D721Med (cell line): ENCODE data around the gene ELF1.
"Not testable (repeated sequence)": the region's sequence is repeated elsewhere in the genome, so short reads cannot be mapped to it uniquely, and the experiment has no call there.

ENCODE experiments used
- DNase-seq: peaks from one replicate; pipeline ENCODE4 v3.0.0; 2011; ENCODE audit warnings: low spot score; ENCODE audit not compliant: insufficient read length
- FAIRE-seq: peaks from 2 replicates; lab custom pipeline; 2011; peaks lifted over from hg19 to GRCh38; lab: Jason Lieb, UNC
- TF ChIP-seq, protein P1 (sequence below): IDR thresholded peaks from 2 replicates; pipeline ENCODE4 v1.5.1; 2012; ENCODE audit warnings: mild to moderate bottlenecking, control low read depth; ENCODE audit not compliant: insufficient read depth; ENCODE audit errors: missing control alignments

The ELF1 gene

DNA sequence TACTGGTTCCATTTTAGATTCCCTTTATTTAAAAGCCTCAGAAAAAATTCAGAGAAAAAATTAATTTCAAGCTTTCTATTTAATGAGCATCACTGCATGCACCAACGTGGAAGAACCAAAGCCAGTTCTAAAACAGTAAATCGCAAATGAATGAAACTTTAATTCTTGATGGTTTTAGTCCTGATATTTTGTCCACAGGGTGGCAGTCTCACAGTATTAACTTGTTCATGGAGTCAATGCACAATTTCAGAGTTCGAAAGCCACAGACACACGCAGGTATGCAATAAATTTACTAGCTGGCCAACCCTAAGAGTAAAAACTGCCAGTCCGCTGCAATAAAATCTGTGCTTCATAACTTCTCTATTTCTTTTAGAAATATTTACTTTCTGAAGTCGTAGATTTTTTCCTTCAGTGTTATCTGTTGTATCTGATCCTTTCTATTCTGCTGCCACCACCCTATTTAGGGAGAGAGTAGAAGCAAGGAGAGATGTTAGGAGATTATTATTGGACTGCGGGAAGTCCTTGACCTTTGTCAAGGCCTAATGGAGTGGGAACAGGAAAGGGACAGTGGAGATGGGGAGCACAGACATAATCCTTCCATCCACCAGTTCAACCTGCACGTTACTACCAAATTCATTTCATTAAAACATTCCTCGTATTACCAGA, 35.2 kb upstream of the ELF1 start:
- no peak for DNase-seq

DNA sequence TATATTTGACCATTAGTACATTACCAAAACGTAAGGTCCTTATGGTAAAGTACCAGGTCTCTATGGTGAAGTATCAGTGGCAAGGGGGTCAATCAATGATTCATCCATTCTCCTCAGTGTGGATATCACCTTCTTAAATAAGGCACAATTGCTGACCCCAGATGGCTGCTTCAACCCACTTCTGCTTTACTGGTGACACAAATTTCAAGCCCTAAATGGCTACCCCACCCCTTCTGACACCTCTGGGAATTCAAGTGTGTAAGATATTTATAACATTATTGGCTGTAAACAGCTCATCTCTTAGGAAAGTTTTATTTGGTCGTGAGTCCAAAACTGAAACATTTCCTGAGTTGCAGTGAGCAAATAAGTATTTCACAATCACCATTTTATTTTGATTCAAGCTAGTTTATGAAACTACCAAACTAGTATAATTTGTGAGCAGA, 34.3 kb upstream of the ELF1 start:
- FAIRE-seq, result no peak
- no peak for DNase-seq
- TF ChIP-seq, protein P1, sequence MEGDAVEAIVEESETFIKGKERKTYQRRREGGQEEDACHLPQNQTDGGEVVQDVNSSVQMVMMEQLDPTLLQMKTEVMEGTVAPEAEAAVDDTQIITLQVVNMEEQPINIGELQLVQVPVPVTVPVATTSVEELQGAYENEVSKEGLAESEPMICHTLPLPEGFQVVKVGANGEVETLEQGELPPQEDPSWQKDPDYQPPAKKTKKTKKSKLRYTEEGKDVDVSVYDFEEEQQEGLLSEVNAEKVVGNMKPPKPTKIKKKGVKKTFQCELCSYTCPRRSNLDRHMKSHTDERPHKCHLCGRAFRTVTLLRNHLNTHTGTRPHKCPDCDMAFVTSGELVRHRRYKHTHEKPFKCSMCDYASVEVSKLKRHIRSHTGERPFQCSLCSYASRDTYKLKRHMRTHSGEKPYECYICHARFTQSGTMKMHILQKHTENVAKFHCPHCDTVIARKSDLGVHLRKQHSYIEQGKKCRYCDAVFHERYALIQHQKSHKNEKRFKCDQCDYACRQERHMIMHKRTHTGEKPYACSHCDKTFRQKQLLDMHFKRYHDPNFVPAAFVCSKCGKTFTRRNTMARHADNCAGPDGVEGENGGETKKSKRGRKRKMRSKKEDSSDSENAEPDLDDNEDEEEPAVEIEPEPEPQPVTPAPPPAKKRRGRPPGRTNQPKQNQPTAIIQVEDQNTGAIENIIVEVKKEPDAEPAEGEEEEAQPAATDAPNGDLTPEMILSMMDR, result no peak

More for the DNA sequence above, 35.2 kb upstream of the ELF1 start:
- no peak for FAIRE-seq
- TF ChIP-seq, protein P1, result peak; percentile 67

DNA sequence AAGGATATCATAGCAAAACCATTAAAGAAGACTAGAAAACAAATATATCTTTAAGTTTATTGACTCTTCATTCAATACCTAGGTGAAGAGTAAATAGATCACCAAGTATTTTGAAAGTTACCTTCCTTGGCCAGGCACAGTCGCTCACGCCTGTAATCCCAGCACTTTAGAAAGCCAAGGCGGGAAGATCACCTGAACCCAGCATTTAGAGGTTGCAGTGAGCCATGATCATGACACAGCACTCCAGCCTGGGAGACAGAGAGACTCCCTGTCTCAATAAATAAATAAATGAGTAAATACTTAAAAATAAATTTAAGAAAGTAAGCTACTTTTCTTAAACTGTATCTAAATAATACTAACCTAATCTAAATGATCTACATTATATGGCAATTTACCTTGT, 33.3 kb upstream of the ELF1 start:
- DNase-seq, result no peak
- TF ChIP-seq, protein P1, result no peak
- no peak for FAIRE-seq

DNA sequence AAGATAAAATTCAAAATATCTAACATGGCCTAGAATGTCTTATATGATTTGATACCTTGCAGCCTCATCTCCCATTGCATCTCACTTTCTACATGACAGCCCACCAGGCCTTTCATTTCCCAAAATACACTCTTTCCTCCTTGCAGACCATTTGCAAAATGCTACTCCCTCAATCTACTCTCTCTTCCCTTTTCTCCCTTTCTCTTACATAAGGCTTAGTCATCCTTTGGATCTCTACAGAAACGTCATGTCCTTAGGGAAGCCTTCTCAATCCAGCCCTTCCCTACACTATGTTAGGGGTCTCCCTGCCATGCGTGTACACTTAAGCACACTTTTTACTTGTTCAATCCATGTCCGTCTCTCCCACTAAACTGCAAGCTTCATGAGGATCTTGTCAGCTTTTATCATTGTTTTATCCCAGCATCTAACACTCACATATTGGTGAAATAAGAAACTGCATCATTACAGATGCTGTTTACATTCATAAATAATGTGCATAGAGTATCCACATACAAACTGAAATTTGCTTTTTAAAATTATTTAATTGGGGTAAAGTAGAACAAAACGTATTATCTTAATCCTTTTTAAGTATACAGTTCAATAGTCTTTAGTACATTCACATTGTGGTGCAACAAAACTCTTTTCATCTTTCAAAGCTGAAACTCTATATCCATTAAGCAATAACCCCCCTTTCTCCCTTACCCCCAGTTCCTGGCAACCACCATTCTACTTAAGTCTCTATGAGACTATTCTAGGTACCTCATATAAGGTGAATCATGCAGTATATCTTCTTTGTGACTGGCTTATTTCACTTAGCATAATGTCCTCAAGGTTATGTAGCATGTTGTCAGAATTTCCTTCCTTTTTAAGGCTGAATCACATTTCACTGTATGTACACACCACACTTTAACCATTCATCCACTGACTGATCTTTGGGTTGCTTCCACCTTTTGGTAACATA, 30.6 kb upstream of the ELF1 start:
- no peak for DNase-seq
- no peak for FAIRE-seq
- TF ChIP-seq, protein P1, result no peak

DNA sequence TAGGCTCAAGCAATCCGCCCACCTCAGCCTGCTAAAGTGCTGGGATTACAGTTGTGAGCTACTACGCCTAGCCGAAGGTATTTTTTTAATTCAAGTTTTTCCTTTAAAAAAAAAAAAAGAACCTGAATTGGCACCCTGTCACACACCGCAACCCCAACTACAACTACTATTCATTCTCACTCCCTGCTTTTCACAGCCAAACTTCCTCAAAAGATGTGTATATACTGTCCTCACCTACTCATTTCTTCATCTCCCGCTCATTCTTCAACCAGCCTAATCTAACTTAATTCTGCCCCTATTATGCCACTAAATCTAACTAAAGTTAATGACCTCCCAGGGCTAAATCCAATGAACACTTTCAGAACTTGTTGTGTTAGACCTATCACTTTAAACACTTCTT, 29.5 kb upstream of the ELF1 start:
- TF ChIP-seq, protein P1, result no peak
- FAIRE-seq, result no peak
- no peak for DNase-seq

DNA sequence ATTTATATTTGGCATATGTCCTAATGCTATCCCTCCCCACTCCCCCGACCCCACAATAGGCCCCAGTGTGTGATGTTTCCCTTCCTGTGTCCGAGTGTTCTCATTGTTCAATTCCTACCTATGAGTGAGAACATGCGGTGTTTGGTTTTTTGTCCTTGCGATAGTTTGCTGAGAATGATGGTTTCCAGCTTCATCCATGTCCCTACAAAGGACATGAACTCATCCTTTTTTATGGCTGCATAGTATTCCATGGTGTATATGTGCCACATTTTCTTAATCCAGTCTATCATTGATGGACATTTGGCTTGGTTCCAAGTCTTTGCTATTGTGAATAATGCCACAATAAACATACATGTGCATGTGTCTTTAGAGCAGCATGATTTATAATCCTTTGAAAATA, 23.3 kb upstream of the ELF1 start:
- not testable (repeated sequence) for FAIRE-seq, DNase-seq

DNA sequence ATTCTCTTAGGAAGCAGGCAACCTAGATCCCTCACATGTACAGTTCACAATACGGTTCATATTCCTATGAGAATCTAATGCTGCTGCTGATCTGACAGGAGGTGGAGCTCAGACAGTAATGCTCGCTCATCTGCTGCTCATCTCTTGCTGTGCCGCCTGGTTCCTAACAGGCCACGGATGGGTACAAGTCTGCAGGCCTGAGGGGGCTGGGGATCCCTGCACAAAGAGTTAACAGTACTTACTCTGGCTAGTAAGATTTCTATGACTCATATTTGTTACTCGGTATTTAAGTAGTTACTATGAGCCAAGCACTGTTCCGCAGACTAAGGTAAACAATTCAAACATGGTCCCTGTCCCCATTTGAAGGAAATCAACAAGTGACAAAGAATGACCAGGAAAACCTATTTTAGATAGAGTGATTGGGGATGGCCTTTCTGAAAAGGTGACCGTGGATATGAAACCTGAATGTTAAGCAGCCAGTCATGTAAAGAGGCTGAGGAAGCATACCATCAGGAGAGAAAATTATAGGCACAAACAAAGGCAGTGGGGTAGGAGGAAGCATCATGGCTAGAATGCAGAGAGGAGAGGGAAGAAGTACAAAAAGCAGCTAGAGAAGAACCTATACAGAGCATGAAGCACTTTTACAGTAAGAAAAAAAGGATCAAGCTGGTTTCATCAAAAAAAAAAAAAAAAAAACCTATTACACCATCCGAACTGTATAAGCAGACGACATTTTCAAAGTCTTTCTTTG, 21.6 kb upstream of the ELF1 start:
- TF ChIP-seq, protein P1, result no peak
- FAIRE-seq (no peak), DNase-seq (no peak)
